ENCODE data around the gene KCNAB2.

GRCh38 chr1:6121021-6121421, 75.3 kb downstream of the KCNAB2 start:
- TF ChIP-seq POLR2AphosphoS5 (IDR thresholded peaks at IDR 0.05) (no peak), CTCF (IDR thresholded peaks at IDR 0.05) (no peak)

All from breast epithelium (tissue), 3 donors.